Astrocyte (in vitro differentiated cells and primary cell): ENCODE results near the gene TEX52. TPM values are rescaled to one million over a fixed set of nuclear protein-coding genes. Genes with fewer than 3 reads are reported as not detected.

ENCODE experiments used
- DNase-seq: peaks from one replicate; pipeline ENCODE4 v3.0.0-alpha.2; 2010; ENCODE audit warnings: low read depth
- FAIRE-seq: peaks from 2 replicates; lab custom pipeline; 2011; peaks lifted over from hg19 to GRCh38; lab: Jason Lieb, UNC
- H2AFZ ChIP-seq: 2 replicates; pipeline ENCODE4 v1.6.0; 2012; ENCODE audit warnings: low read depth, low read length, inconsistent platforms
- H3K27ac ChIP-seq: 2 replicates; pipeline ENCODE4 v1.5.1; 2011; ENCODE audit warnings: low read depth, low read length, inconsistent platforms
- H3K27me3 ChIP-seq: 2 replicates; pipeline ENCODE4 v1.6.0; 2011; ENCODE audit warnings: low read length, inconsistent platforms; ENCODE audit not compliant: insufficient read depth
- H3K36me3 ChIP-seq: 2 replicates; pipeline ENCODE4 v1.5.1; 2011; ENCODE audit warnings: low read length, inconsistent platforms; ENCODE audit not compliant: insufficient read depth
- H3K4me1 ChIP-seq: 2 replicates; pipeline ENCODE4 v1.5.1; 2011; ENCODE audit warnings: low read length, inconsistent platforms; ENCODE audit not compliant: insufficient read depth
- H3K4me2 ChIP-seq: 2 replicates; pipeline ENCODE4 v1.6.0; 2012; ENCODE audit warnings: low read length, inconsistent platforms
- H3K4me3 ChIP-seq: 2 replicates; pipeline ENCODE4 v1.5.1; 2011; ENCODE audit warnings: low read depth, mild to moderate bottlenecking, low read length, inconsistent platforms; ENCODE audit not compliant: insufficient read depth
- H3K79me2 ChIP-seq: 2 replicates; pipeline ENCODE4 v1.6.0; 2012; ENCODE audit warnings: mild to moderate bottlenecking, low read length, inconsistent platforms; ENCODE audit not compliant: insufficient read depth
- H3K9ac ChIP-seq: 2 replicates; pipeline ENCODE4 v1.6.0; 2012; ENCODE audit warnings: mild to moderate bottlenecking, low read length, inconsistent platforms
- H3K9me3 ChIP-seq: 2 replicates; pipeline ENCODE4 v1.5.1; 2012; ENCODE audit warnings: low read depth, mild to moderate bottlenecking, low read length, inconsistent platforms; ENCODE audit not compliant: insufficient read depth
- H4K20me1 ChIP-seq: 2 replicates; pipeline ENCODE4 v1.6.0; 2012; ENCODE audit warnings: low read length, inconsistent platforms; ENCODE audit not compliant: insufficient read depth
- H3K27ac Mint-ChIP-seq: one replicate; pipeline ENCODE4 v1.8.0; 2021; ENCODE audit warnings: mild to moderate bottlenecking, mixed read lengths; ENCODE audit not compliant: unreplicated experiment
- H3K27me3 Mint-ChIP-seq: one replicate; pipeline ENCODE4 v1.8.0; 2021; ENCODE audit warnings: low read depth, mixed read lengths; ENCODE audit not compliant: unreplicated experiment
- H3K36me3 Mint-ChIP-seq: one replicate; pipeline ENCODE4 v1.8.0; 2021; ENCODE audit warnings: low read depth, mixed read lengths; ENCODE audit not compliant: unreplicated experiment
- H3K4me1 Mint-ChIP-seq: one replicate; pipeline ENCODE4 v1.8.0; 2021; ENCODE audit warnings: low read depth, mixed read lengths; ENCODE audit not compliant: unreplicated experiment
- H3K4me3 Mint-ChIP-seq: one replicate; pipeline ENCODE4 v1.8.0; 2021; ENCODE audit warnings: mild to moderate bottlenecking, moderate library complexity, mixed read lengths; ENCODE audit not compliant: unreplicated experiment
- H3K9me3 Mint-ChIP-seq: one replicate; pipeline ENCODE4 v1.8.0; 2021; ENCODE audit warnings: mild to moderate bottlenecking, mixed read lengths; ENCODE audit not compliant: unreplicated experiment
- EZH2 ChIP-seq: IDR thresholded peaks from 2 replicates; pipeline ENCODE4 v1.6.1; 2012; ENCODE audit warnings: mild to moderate bottlenecking, low read length, inconsistent platforms; ENCODE audit not compliant: insufficient read depth
- total RNA-seq: library from RNA; stranded (reverse); gene quantifications from 2 replicates; pipeline ENCODE4 v1.2.1, GENCODE V29; 2021
- TF ChIP-seq, protein P1 (sequence below): IDR thresholded peaks from 2 replicates; pipeline ENCODE4 v1.5.1; 2011; ENCODE audit warnings: low read depth, mild to moderate bottlenecking, inconsistent platforms, low read length, moderate library complexity; ENCODE audit not compliant: insufficient read depth

The TEX52 gene
- total RNA-seq, 1 donor from 2014 or later = not detected

DNA sequence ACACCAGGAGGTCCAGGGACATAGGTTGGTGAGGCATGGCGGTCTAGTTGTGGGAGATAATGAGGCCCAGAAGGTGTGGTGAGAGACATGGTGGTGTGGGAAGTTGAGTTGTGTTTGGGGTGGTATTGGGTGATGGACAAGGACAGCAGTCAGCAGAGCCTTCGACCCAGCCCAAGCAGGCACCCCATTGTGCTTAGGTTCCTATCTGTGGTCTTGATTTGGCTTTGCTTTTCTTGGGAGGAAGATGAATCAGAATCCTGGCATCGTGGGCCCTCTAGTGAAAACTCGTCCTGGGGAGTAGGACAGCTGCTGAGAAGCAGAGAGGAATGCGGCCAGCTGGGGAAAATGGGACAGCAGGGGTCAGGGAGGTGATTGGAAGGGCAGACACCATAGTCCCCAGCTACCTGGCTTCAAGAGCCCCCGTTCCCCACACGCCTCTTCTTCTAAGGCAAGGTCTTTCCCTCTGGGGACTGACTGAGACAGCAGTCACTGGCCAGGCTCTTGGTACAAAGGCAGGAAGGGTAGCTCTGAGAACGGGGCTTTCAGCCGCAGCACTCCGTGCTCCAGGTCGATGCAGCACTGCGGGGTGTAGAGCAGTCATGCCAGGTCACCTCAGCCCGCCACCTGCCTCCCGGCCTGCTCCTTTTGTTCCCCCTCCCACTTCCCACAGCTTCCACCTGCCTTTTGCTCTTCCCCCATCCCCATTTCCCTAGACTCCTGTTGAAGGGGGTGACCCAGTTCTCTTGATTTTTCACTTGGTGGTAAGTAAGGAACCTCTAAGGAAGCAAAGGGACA, 29.9 kb downstream of the TEX52 start:
- no peak overlapping the region for H3K27ac Mint-ChIP-seq
- no peak overlapping the region for H3K27ac ChIP-seq
- TF ChIP-seq EZH2 = no peak
- TF ChIP-seq, protein P1, sequence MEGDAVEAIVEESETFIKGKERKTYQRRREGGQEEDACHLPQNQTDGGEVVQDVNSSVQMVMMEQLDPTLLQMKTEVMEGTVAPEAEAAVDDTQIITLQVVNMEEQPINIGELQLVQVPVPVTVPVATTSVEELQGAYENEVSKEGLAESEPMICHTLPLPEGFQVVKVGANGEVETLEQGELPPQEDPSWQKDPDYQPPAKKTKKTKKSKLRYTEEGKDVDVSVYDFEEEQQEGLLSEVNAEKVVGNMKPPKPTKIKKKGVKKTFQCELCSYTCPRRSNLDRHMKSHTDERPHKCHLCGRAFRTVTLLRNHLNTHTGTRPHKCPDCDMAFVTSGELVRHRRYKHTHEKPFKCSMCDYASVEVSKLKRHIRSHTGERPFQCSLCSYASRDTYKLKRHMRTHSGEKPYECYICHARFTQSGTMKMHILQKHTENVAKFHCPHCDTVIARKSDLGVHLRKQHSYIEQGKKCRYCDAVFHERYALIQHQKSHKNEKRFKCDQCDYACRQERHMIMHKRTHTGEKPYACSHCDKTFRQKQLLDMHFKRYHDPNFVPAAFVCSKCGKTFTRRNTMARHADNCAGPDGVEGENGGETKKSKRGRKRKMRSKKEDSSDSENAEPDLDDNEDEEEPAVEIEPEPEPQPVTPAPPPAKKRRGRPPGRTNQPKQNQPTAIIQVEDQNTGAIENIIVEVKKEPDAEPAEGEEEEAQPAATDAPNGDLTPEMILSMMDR = no peak

DNA sequence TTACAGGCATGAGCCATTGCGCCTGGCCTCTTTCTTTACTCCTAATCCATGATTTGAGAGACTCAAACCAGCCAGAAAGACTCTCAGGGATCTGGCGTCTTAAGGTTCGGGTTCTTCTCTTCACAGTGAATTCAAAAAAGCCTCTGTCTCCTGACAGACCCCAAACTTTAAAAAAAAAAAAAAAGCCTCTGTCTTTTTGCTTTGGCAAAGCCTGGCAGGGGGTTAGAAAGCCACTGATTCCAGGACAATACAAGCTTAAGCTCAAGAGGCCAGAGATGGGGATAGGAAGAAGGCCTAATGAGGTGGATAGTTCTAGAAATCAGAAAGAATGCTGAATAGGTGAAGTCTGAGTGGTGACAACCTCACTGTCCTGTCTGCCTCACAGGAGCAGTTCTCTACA, 30.8 kb downstream of the TEX52 start:
- Histone ChIP-seq H4K20me1 (no peaks in the 10 kb centered on the region), H3K79me2 (no peaks in the 10 kb centered on the region), H3K9me3 (no peaks in the 10 kb centered on the region), H2AFZ (no peak overlapping the region), H3K36me3 (peaks cover 21% of the 10 kb centered on the region), H3K27me3 (no peaks in the 10 kb centered on the region), H3K9ac (no peak overlapping the region), H3K4me3 (no peak overlapping the region), H3K4me1 (peaks cover 9% of the 10 kb centered on the region), H3K4me2 (no peak overlapping the region), H3K27ac (no peak overlapping the region)
- TF ChIP-seq, protein P1 = no peak
- no peak for TF ChIP-seq EZH2
- H3K9me3 Mint-ChIP-seq = no peaks in the 10 kb centered on the region
- no peak overlapping the region for H3K27ac Mint-ChIP-seq
- no peak for FAIRE-seq
- peaks cover 37% of the 10 kb centered on the region for H3K36me3 Mint-ChIP-seq
- H3K27me3 Mint-ChIP-seq = no peaks in the 10 kb centered on the region
- peaks cover 5% of the 10 kb centered on the region for H3K4me1 Mint-ChIP-seq
- no peak overlapping the region for H3K4me3 Mint-ChIP-seq
- no peak for DNase-seq

More for the DNA sequence above, 29.9 kb downstream of the TEX52 start:
- H3K4me1 Mint-ChIP-seq = peaks cover 5% of the 10 kb centered on the region
- FAIRE-seq (no peak), DNase-seq (no peak)
- Histone ChIP-seq H3K79me2 (no peaks in the 10 kb centered on the region), H3K9ac (no peak overlapping the region), H2AFZ (no peak overlapping the region), H3K9me3 (no peaks in the 10 kb centered on the region), H3K4me3 (no peak overlapping the region), H3K4me1 (peaks cover 9% of the 10 kb centered on the region), H3K27me3 (no peaks in the 10 kb centered on the region), H4K20me1 (no peaks in the 10 kb centered on the region), H3K36me3 (peaks cover 21% of the 10 kb centered on the region), H3K4me2 (peak overlapping the region; percentile 15)
- peaks cover 1% of the 10 kb centered on the region for H3K9me3 Mint-ChIP-seq
- H3K27me3 Mint-ChIP-seq = no peaks in the 10 kb centered on the region
- H3K4me3 Mint-ChIP-seq = no peak overlapping the region
- H3K36me3 Mint-ChIP-seq = peaks cover 39% of the 10 kb centered on the region

DNA sequence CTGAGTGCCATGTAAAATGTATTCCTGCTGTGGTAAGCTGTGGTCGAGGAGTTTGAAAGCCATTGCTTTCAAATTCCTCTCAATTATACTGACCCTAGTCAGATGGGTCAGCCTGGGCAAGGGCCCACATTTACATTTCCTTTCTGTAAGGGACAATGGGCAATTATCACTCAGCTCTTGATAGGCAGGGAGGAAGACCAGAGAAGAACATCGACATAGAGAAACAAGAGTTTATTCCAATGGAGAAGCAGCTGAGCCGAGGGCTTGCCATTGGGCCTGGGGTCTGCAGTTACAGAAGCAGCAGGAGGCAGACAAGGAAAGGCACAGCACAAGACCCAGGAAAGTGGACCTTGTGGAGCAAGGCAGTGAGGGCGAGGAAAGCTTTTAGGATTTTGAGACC, 31.7 kb downstream of the TEX52 start:
- H3K9me3 Mint-ChIP-seq = no peaks in the 10 kb centered on the region
- Histone ChIP-seq H3K9me3 (no peaks in the 10 kb centered on the region), H3K4me1 (peaks cover 9% of the 10 kb centered on the region), H3K4me3 (no peak overlapping the region), H3K4me2 (no peak overlapping the region), H3K79me2 (no peaks in the 10 kb centered on the region), H3K9ac (no peak overlapping the region), H3K27ac (peak overlapping the region; percentile 43), H3K36me3 (peaks cover 21% of the 10 kb centered on the region), H2AFZ (no peak overlapping the region), H4K20me1 (no peaks in the 10 kb centered on the region), H3K27me3 (no peaks in the 10 kb centered on the region)
- H3K4me1 Mint-ChIP-seq = peaks cover 5% of the 10 kb centered on the region
- DNase-seq = no peak
- peaks cover 34% of the 10 kb centered on the region for H3K36me3 Mint-ChIP-seq
- no peak overlapping the region for H3K27ac Mint-ChIP-seq
- no peak overlapping the region for H3K4me3 Mint-ChIP-seq
- FAIRE-seq = no peak
- H3K27me3 Mint-ChIP-seq = no peaks in the 10 kb centered on the region
- TF ChIP-seq, protein P1 = no peak
- TF ChIP-seq EZH2 = no peak
